Measurements from ENCODE around the gene IL10RA. TPM values are rescaled to one million over a fixed set of nuclear protein-coding genes. Genes with fewer than 3 reads are reported as not detected.
"Not testable (repeated sequence)": the region's sequence is repeated elsewhere in the genome, so short reads cannot be mapped to it uniquely, and the experiment has no call there.

IL10RA gene
- total and polyA plus RNA-seq, 2 of the 4 experiments (the other 2 are of a cell fraction), result 0.12 TPM; not detected in 1

DNA sequence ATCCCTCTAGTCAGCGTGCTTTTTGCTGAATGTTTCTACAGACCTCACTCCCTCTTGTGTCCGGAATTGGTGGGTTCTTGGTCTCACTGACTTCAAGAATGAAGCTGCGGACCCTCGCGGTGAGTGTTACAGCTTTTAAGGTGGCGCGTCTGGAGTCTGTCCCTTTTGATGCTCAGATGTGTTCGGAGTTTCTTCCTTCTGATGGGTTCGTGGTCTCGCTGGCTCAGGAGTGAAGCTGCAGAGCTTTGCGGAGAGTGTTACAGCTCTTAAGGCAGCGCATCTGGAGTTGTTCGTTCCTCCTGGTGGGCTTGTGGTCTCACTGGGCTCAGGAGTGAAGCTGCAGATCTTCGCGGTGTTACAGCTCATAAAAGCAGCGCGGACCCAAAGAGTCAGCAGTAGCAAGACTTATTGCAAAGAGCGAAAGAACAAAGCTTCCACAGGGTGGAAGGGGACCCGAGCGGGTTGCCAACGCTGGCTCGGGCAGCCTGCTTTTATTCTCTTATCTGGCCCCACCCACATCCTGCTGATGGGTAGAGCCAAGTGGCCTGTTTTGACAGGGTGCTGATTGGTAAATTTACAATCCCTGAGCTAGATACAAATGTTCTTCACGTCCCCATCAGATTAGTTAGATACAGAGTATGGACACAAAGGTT, 8.5 kb upstream of the IL10RA start:
- H3K9me3 ChIP-seq (ENCODE audit: control insufficient read depth, insufficient read depth, low read length), result not testable (repeated sequence)

GRCh38 chr11:117978291-117978910, 7.8 kb upstream of the IL10RA start:
- H3K4me3 ChIP-seq (ENCODE audit: insufficient read depth, low read depth, low read length); H3K23ac ChIP-seq (ENCODE audit: low read depth, low read length); H2BK20ac ChIP-seq (ENCODE audit: low read depth, low read length); H3K27ac ChIP-seq (ENCODE audit: insufficient read depth, low read length); H3K18ac ChIP-seq (ENCODE audit: low read depth, low read length); intact Hi-C loops (cut with micrococcal nuclease); POLR2A ChIA-PET (ENCODE audit: unreplicated experiment); H4K8ac ChIP-seq (ENCODE audit: low read depth in 2 of 2, low read length in 2 of 2); H2BK15ac ChIP-seq (ENCODE audit: low read depth, low read length); H3K4ac ChIP-seq (ENCODE audit: low read depth, low read length); ATAC-seq (ENCODE audit: low read depth); H3K27me3 ChIP-seq (ENCODE audit: control insufficient read depth, insufficient read depth, low read length); H3K9me3 ChIP-seq (ENCODE audit: control insufficient read depth, insufficient read depth, low read length); H3K4me1 ChIP-seq (ENCODE audit: control insufficient read depth, insufficient read depth, low read length); H4K5ac ChIP-seq (ENCODE audit: low read depth, low read length); H2BK120ac ChIP-seq (ENCODE audit: low read depth, low read length); H3K56ac ChIP-seq (ENCODE audit: extremely low read depth, insufficient read depth, low read length); dilution Hi-C loops (cut with HindIII; ENCODE audit: low sequenced_read_pairs, unreplicated experiment); H4K91ac ChIP-seq (ENCODE audit: insufficient read depth, low read depth, low read length); H3K9ac ChIP-seq (ENCODE audit: low read depth, low read length); in situ Hi-C loops (cut with MboI; ENCODE audit: low sequenced_read_pairs); H3K79me1 ChIP-seq (ENCODE audit: low read depth in 1 of 2, low read length in 2 of 2); H3K4me2 ChIP-seq (ENCODE audit: low read depth, low read length); H2AK9ac ChIP-seq (replicated peaks; ENCODE audit: low read depth, low read length, poor library complexity); H2AFZ ChIP-seq (replicated peaks; ENCODE audit: low read length, poor library complexity); H4K20me1 ChIP-seq (ENCODE audit: insufficient read depth, low read length); H3K36me3 ChIP-seq (ENCODE audit: control insufficient read depth, insufficient read depth, low read length); H2AK5ac ChIP-seq (ENCODE audit: low read depth, low read length); H2BK5ac ChIP-seq (ENCODE audit: low read depth, low read length, poor library complexity, severe bottlenecking); BruUV-seq (replicated peaks); DNase-seq; H3K14ac ChIP-seq (replicated peaks; ENCODE audit: low read depth, low read length); CTCF ChIA-PET; H3K9me1 ChIP-seq (ENCODE audit: insufficient read depth, low read length): not testable (repeated sequence)
- 100% methylated on average over 3 of the region's 36 CpGs; no CpG with 5 or more reads in 1 of the 2 experiments for WGBS, 2 experiments (ENCODE audit: extremely low coverage in 2 of 2, insufficient read length in 1 of 2)

More for the DNA sequence above, 8.5 kb upstream of the IL10RA start:
- in situ Hi-C loops (cut with MboI; ENCODE audit: low sequenced_read_pairs); H2BK120ac ChIP-seq (ENCODE audit: low read depth, low read length); H3K4me3 ChIP-seq (ENCODE audit: insufficient read depth, low read depth, low read length); H2AK5ac ChIP-seq (ENCODE audit: low read depth, low read length); H2BK5ac ChIP-seq (ENCODE audit: low read depth, low read length, poor library complexity, severe bottlenecking); DNase-seq; H4K8ac ChIP-seq (ENCODE audit: low read depth in 2 of 2, low read length in 2 of 2); H3K18ac ChIP-seq (ENCODE audit: low read depth, low read length); H3K36me3 ChIP-seq (ENCODE audit: control insufficient read depth, insufficient read depth, low read length); H4K5ac ChIP-seq (ENCODE audit: low read depth, low read length); CTCF ChIA-PET; H4K91ac ChIP-seq (ENCODE audit: insufficient read depth, low read depth, low read length); H3K14ac ChIP-seq (replicated peaks; ENCODE audit: low read depth, low read length); H3K4me2 ChIP-seq (ENCODE audit: low read depth, low read length); intact Hi-C loops (cut with micrococcal nuclease); POLR2A ChIA-PET (ENCODE audit: unreplicated experiment); H4K20me1 ChIP-seq (ENCODE audit: insufficient read depth, low read length); H3K56ac ChIP-seq (ENCODE audit: extremely low read depth, insufficient read depth, low read length); H2BK20ac ChIP-seq (ENCODE audit: low read depth, low read length); H3K9ac ChIP-seq (ENCODE audit: low read depth, low read length); H2AK9ac ChIP-seq (replicated peaks; ENCODE audit: low read depth, low read length, poor library complexity); ATAC-seq (ENCODE audit: low read depth); H2AFZ ChIP-seq (replicated peaks; ENCODE audit: low read length, poor library complexity); H3K79me1 ChIP-seq (ENCODE audit: low read depth in 1 of 2, low read length in 2 of 2); H2BK15ac ChIP-seq (ENCODE audit: low read depth, low read length); H3K27me3 ChIP-seq (ENCODE audit: control insufficient read depth, insufficient read depth, low read length); H3K9me1 ChIP-seq (ENCODE audit: insufficient read depth, low read length); H3K4ac ChIP-seq (ENCODE audit: low read depth, low read length); H3K23ac ChIP-seq (ENCODE audit: low read depth, low read length); H3K4me1 ChIP-seq (ENCODE audit: control insufficient read depth, insufficient read depth, low read length); H3K27ac ChIP-seq (ENCODE audit: insufficient read depth, low read length); dilution Hi-C loops (cut with HindIII; ENCODE audit: low sequenced_read_pairs, unreplicated experiment); BruUV-seq (replicated peaks): not testable (repeated sequence)
- 92% methylated on average over 7 of the region's 23 CpGs; no CpG with 5 or more reads in 1 of the 2 experiments for WGBS, 2 experiments (ENCODE audit: extremely low coverage in 2 of 2, insufficient read length in 1 of 2)
